Skin of body (tissue), 2 donors: Measurements from ENCODE around the gene DFFA. TPM values are rescaled to one million over a fixed set of nuclear protein-coding genes. Genes with fewer than 3 reads are reported as not detected.
A peak's percentile ranks its signal among the peaks of the same experiment; 100 is the strongest.
"Not testable (repeated sequence)": the region's sequence is repeated elsewhere in the genome, so short reads cannot be mapped to it uniquely, and the experiment has no call there.

Experiments
- DNase-seq: peaks from one replicate; lab custom pipeline; 2025; lab: John Stamatoyannopoulos, UW
- total RNA-seq: library from RNA; depleted of rRNA; stranded (reverse); fragments of >200 nt; gene quantifications from one replicate; pipeline ENCODE4 v1.2.3, GENCODE V29; 2014

The DFFA gene
- total RNA-seq, 1 donor from 2014 or later, result 20.6 TPM

- DNase-seq, result no peak
Measured at GRCh38 chr1:10467078-10467477, 5.3 kb downstream of the DFFA start.

- no peak for DNase-seq
Measured at GRCh38 chr1:10459184-10459583, 13.1 kb downstream of the DFFA start.

- DNase-seq, result no peak
Measured at GRCh38 chr1:10457875-10458274, 14.5 kb downstream of the DFFA start.

DNA sequence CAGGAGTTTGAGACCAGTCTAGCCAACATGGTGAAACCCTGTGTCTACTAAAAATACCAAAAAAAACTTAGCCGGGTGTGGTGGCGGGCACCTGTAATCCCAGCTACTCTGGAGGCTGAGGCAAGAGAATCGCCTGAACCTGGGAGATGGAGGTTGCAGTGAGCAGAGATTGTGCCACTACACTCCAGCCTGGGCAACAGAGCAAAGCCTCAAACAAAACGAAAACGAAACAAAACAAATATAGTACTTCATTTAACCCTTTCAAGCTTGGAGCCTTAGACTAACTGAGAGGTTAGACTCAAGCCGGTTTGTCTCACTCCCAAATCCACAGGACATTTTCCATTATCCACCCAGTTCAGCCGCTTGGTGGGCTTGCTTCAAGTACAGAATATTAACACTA is 14.9 kb downstream of the DFFA start:
- not testable (repeated sequence) for DNase-seq

DNA sequence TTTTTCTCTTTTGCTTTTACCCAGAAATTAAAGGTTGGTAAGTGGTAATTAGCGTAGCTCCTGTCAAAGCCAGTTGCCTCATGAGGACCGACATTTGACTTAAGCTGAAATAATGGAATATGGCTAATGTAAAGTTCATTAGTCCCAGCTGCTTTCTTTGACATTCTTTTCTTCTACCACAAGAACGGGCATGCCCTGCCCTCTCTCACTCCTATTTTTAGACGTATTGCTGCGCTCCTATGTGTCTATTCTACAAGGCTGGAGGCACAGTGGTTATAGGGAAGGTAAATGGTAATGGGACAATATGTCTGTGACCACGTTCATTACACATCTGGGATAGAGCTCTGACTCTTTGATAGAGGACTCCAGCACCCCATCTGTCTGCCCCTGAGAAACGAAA is 15.7 kb downstream of the DFFA start:
- DNase-seq, result peak; percentile 17

DNA sequence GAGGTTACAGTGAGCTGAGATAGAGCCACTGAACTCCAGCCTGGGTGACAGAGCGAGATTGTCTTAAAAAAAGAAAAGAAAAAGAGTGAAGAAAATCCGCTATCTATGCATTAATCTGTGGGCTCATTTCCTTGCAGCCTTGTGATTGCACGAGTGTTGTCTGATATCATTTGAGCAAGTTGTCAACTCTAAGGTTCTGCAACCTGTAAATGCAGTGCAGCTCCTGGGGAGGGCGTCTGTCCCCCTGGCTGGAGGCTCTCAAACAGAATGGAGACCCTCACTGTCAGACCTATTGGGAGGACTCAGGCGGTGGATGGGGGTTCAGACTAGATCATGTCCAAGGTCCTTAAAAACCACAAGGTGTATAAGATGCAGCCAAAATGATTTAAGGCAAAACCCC is 16.3 kb downstream of the DFFA start:
- no peak for DNase-seq

- DNase-seq, result peak; percentile 40
Measured at GRCh38 chr1:10451287-10451686, 21.0 kb downstream of the DFFA start.

DNA sequence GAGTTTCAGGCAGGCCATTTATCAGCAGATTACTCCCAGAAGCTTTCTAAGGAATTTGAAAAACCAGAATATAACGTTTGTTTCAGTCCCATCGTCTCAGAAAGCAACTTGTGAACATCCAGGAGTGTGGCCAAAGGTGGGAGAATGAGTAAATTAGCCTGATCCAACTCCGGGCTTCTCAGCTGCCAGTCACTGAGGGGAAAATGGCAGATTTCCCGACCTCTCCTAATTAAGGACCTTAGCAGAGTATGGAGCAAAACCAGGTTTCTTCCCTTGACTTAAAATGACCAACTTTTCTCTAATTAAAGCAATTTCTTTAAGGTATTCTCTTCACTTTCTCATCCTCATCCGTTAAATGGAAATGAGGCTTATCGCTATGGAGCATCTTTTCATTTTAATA is 21.5 kb downstream of the DFFA start:
- DNase-seq, result no peak

DNA sequence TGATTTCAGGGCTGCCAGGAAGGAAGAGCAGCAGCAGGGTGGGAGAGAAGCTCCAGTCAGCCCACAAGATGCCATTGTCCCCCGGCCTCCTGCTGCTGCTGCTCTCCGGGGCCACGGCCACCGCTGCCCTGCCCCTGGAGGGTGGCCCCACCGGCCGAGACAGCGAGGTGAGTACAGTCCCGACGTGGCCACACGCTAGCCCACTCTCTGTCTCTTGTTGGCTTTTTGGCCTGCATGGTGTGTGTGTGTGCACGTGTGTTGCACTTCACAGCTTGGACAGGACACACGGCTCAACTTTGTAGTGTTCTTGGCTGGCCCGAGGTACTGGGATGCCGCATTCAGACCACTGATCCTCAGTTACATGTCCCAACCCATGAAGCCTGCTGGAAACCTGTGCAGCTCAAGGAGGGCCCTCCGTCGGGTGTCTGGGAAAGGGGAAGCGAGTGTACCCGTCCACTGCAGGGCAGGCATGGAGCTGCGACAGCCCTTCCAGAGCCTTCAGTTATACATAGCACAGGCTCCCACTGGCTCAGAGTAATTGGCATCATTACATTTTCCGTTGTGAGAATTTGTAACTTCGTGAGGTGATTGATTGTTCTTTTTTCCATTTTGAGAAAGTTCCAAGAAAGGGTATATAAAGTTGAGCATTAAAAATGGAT is 22.0 kb downstream of the DFFA start:
- DNase-seq, result no peak

DNA sequence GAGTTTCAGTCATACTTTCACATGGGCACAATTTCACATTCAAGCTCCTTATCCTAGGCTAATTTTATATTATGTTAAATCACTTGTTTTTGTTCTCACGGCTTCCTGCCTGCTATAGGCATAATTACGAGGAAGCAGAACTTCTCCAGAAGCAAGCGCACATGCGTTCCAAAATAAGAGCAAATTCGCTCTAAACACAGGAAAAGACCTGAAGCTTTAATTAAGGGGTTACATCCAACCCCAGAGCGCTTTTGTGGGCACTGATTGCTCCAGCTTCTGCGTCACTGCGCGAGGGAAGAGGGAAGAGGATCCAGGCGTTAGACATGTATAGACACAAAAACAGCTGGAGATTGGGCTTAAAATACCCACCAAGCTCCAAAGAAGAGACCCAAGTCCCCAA is 22.6 kb downstream of the DFFA start, which contains the start of gene CORT:
Gene CORT (plus strand): TSS at position 281 of the 400 bp plus-strand sequence. CDS start 193 bp downstream, outside the sequence.
- DNase-seq, result no peak

GRCh38 chr1:10446790-10447422 is 25.4 kb downstream of the DFFA start:
- no peak for DNase-seq

DNA sequence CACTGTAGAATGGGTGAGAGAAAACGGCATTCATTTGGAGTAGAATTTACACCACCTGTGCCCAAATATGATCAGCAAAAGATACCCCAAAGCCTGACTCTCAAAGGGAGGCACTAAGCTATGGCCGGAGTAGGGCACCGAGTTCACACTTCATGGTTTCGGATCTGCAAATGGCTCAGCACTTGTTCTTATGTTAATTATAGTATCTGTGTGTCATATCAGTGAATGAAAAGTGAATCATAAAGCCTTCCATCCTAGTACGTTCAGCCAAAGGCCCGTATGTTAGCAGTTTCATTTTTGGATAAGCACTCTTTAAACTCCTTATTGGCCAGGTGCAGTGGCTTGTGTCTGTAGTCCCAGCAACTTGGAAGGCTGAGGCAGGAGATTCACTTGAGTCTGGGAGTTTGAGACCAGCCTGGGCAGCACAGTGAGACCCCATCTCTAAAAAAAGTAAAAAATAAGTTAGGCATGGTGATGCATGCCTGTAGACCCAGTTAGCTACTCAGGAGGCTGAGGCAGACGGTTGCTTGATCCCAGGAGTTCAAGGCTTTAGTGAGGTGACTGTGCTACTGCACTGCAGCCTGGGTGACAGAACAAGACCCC is 27.4 kb downstream of the DFFA start:
- no peak for DNase-seq

DNA sequence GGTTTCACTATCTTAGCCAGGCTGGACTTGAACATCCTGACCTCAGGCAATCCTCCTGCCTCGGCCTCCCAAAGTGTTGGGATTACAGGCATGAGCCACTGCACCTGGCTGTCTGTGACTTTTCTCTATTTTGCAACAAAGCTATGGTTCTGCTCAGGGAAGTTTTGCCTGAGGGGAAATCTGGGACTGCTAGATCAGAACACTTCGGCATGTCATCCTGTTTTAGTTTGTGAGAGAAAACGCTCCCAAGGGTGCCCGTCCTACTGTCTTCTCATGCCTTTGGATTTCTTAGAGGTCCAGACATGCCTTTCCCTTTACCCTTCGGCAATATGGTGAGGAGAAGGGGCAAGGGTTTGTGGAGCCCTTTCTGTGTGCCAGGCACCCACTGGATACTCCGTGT is 28.1 kb downstream of the DFFA start:
- DNase-seq, result no peak

DNA sequence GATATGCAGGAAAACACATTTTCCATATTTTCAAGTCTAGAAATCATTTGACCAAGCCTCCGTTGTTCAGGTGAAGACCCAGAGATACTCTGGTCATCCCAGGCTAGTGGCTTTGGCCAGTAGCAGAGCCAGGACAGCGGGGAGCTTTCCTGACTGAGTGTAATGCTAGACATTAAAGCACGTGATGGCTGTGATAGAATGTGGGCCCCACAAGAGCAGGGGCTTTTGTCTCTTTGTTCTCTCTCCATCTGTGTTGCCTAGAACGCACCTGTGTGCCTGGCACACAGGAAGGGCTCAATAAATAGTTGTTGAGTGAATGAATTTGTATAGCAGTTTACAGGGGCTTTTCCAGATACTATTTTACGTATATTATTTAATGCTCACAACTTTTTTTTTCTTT is 31.5 kb downstream of the DFFA start:
- DNase-seq, result no peak

- no peak for DNase-seq
Measured at GRCh38 chr1:10440305-10440704, 32.0 kb downstream of the DFFA start.

DNA sequence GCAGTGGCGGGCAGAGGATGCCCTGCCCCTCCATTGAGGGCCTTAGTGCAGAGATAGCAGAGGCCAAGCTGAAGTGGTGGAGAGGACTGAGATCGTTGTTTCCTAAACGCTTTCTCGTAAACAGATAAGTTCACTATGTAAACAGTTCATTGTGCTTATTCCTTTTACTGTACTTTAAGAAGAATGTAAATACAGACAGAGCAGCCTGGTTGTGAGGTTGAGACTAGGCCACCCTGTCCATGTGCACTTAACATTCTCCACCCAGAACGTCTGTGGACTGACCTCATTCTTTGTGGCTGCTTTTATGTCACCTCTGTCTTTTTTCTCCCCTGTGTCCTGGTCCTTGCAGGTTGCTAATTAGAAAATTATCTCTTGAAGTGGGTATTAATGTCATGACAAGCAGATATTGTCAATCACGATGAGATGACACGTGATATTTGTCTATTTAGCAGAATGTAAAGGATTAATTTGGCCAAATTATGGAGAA is 33.6 kb downstream of the DFFA start:
- no peak for DNase-seq

DNA sequence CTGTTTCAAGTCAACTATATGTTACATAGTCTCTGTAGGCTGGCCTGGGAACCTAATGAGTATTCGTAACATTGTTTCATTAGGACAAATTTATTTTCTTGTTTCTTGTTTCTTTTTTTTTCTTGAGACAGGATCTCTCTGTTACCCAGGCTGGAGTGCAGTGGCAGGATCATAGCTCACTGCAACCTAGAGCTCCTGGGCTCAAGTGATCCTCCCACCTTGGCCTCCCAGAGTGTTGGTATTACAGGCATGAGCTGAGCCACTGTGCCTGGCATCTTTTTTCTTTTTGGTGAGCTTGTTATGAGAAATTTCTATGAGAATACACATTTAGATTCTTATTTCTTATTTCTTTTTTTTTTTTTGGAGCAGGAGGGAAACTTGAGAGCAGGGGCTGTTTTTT is 35.3 kb downstream of the DFFA start:
- DNase-seq, result no peak

- no peak for DNase-seq
Measured at GRCh38 chr1:10434590-10434989, 37.7 kb downstream of the DFFA start.

DNA sequence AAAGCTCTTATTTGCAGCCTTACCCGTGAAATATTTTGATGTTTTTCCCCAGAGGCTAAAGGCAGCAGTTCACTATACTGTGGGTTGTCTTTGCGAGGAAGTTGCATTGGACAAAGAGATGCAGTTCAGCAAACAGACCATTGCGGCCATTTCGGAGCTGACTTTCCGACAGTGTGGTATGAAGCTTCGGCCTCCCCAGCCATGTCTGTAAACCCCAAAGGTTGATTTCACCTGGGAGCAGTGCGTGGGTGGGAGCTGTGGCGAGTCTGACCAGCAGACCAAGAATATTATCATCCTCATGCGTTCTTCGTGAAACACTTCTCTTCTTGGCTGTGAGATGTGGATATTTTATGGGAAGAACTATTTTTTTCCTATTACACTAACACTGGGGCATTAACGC is 38.5 kb downstream of the DFFA start:
- DNase-seq, result no peak

DNA sequence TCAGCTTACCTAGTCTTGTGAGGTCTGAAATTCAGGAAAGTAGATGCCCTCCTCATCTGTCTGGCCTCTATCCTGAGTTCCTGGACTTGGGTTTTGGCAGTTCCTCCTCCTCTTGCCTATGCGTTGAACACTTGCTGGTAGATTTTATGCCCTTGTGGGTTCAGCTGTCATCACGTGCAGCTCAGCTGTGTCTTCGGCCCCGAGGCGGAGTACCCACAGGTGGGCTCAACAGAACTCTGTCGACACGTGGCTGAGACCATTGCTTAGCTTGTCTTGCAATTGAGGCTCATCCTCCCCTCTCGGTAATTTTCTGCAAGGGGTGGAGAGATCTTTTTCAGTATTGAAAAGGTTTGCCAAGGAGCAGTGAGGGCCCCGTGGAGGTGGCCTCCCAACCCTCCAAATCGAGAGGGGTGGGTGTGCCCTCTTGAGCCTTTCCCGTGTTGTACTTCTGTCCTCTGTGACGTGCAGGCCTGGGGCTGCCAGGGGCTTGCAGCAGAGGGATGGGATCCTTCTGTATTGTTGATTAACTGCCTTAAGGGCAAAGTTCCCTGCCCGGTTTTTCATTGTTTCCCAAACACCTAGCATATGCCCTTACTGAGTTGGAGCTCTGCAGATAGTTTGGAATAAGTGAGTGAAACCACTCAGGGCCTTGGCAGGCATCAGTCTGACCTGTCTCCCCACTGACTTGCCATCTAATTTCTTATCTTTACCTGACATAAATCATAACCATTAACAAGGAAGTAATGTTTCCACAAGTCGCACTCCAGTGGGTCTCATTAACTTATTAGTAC is 39.2 kb downstream of the DFFA start:
- no peak for DNase-seq

DNA sequence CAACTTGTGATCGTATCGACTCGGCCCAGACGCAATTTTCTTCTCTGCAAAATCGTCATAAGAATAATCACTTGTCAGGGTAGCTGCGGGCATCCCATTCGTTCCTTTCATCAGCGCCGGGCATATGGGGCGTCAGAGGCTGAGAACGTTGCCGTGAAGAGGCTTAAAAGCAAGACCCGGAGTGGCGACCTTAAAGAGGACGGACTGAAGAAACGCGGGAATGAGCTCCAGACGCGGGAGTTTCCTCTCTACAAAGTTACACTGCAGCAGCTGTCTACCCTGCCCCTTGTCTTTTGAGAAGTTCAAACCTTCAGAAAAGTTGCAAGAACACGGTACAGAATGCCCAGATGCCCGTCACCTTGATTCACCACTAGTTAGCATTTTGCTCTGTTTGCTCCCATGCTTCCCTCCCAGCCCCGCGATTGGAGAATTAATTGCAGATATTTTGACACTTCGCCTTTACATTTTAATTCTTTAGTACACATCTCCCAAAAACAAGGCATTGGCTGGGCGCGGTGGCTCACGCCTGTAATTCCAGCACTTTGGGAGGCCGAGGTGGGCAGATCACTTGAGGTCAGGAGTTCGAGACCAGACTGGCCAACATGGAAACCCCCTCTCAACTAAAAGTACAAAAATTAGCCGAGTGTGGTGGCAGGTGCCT is 41.1 kb downstream of the DFFA start:
- DNase-seq, result no peak
